Glutamatergic neuron (in vitro differentiated cells): ENCODE data around the gene ABHD2. TPM values are rescaled to one million over a fixed set of nuclear protein-coding genes. Genes with fewer than 3 reads are reported as not detected.

Experiments used
- DNase-seq: peaks from one replicate; pipeline ENCODE4 v3.0.0; 2022
- H3K27ac Mint-ChIP-seq: one replicate; pipeline ENCODE4 v1.8.0; 2020; ENCODE audit warnings: mild to moderate bottlenecking, mixed read lengths, inconsistent platforms; ENCODE audit not compliant: unreplicated experiment
- H3K27me3 Mint-ChIP-seq: one replicate; pipeline ENCODE4 v1.8.0; 2020; ENCODE audit warnings: mild to moderate bottlenecking, moderate library complexity, mixed read lengths, inconsistent platforms; ENCODE audit not compliant: unreplicated experiment
- H3K36me3 Mint-ChIP-seq: one replicate; pipeline ENCODE4 v1.8.0; 2020; ENCODE audit warnings: mild to moderate bottlenecking, mixed read lengths, inconsistent platforms; ENCODE audit not compliant: unreplicated experiment
- H3K4me1 Mint-ChIP-seq: one replicate; pipeline ENCODE4 v1.8.0; 2020; ENCODE audit warnings: mild to moderate bottlenecking, low read depth, mixed read lengths, inconsistent platforms; ENCODE audit not compliant: unreplicated experiment
- H3K4me3 Mint-ChIP-seq: one replicate; pipeline ENCODE4 v1.8.0; 2020; ENCODE audit warnings: mild to moderate bottlenecking, mixed read lengths, inconsistent platforms; ENCODE audit not compliant: unreplicated experiment
- H3K9me3 Mint-ChIP-seq: one replicate; pipeline ENCODE4 v1.8.0; 2020; ENCODE audit warnings: mild to moderate bottlenecking, moderate library complexity, mixed read lengths, inconsistent platforms; ENCODE audit not compliant: unreplicated experiment
- CTCF ChIP-seq: fragments of 200-600 bp; sonication (generic); IDR thresholded peaks from one replicate; pipeline ENCODE4 v1.5.0; 2021; ENCODE audit not compliant: partially characterized antibody, unreplicated experiment
- total RNA-seq: library from RNA; stranded (reverse); fragmentation: NEBNext Ultra II Directional; extraction: Animal tissue kit (Norgen Biotek cat#: 25700); gene quantifications from one replicate; pipeline ENCODE4 v1.2.1, GENCODE V29; 2021; ENCODE audit not compliant: unreplicated experiment

ABHD2 gene
- total RNA-seq, 1 donor from 2014 or later: 101 TPM

GRCh38 chr15:89177633-89178306 is 89.5 kb downstream of the ABHD2 start:
- H3K4me1 Mint-ChIP-seq: peaks cover 16% of the 10 kb centered on the region
- no peak overlapping the region for H3K4me3 Mint-ChIP-seq
- peak; percentile 65 for DNase-seq
- H3K9me3 Mint-ChIP-seq: no peaks in the 10 kb centered on the region
- H3K27ac Mint-ChIP-seq: no peak overlapping the region
- TF ChIP-seq CTCF: peak; percentile 71
- H3K36me3 Mint-ChIP-seq: no peaks in the 10 kb centered on the region
- no peaks in the 10 kb centered on the region for H3K27me3 Mint-ChIP-seq

- Mint-ChIP-seq H3K9me3 (no peaks in the 10 kb centered on the region), H3K27ac (no peak overlapping the region), H3K4me3 (no peak overlapping the region), H3K36me3 (no peaks in the 10 kb centered on the region), H3K27me3 (no peaks in the 10 kb centered on the region), H3K4me1 (peaks cover 16% of the 10 kb centered on the region)
- TF ChIP-seq CTCF: no peak
- DNase-seq: no peak
These were observed 90.2 kb downstream of the ABHD2 start for GRCh38 chr15:89178307-89178977.

GRCh38 chr15:89179966-89180875 is 92.0 kb downstream of the ABHD2 start:
- no peak overlapping the region for H3K4me3 Mint-ChIP-seq
- no peaks in the 10 kb centered on the region for H3K9me3 Mint-ChIP-seq
- no peak for DNase-seq
- no peaks in the 10 kb centered on the region for H3K27me3 Mint-ChIP-seq
- H3K4me1 Mint-ChIP-seq: peaks cover 11% of the 10 kb centered on the region
- TF ChIP-seq CTCF: no peak
- H3K27ac Mint-ChIP-seq: no peak overlapping the region
- H3K36me3 Mint-ChIP-seq: no peaks in the 10 kb centered on the region

GRCh38 chr15:89184357-89184756 is 96.1 kb downstream of the ABHD2 start:
- Mint-ChIP-seq H3K36me3 (no peaks in the 10 kb centered on the region), H3K9me3 (no peaks in the 10 kb centered on the region), H3K27ac (no peak overlapping the region), H3K4me3 (no peak overlapping the region), H3K27me3 (no peaks in the 10 kb centered on the region), H3K4me1 (no peaks in the 10 kb centered on the region)
- no peak for TF ChIP-seq CTCF
- no peak for DNase-seq
